COLO668 (cell line): ENCODE measurements around the gene CBARP.
"Not testable (repeated sequence)": the region's sequence is repeated elsewhere in the genome, so short reads cannot be mapped to it uniquely, and the experiment has no call there.

Source experiments
- DNase-seq: peaks from one replicate; lab custom pipeline; 2025; ENCODE audit not compliant: unreplicated experiment; lab: John Stamatoyannopoulos, UW

CBARP gene

GRCh38 chr19:1216756-1217155 is 21.0 kb downstream of the CBARP start:
- DNase-seq = no peak

DNA sequence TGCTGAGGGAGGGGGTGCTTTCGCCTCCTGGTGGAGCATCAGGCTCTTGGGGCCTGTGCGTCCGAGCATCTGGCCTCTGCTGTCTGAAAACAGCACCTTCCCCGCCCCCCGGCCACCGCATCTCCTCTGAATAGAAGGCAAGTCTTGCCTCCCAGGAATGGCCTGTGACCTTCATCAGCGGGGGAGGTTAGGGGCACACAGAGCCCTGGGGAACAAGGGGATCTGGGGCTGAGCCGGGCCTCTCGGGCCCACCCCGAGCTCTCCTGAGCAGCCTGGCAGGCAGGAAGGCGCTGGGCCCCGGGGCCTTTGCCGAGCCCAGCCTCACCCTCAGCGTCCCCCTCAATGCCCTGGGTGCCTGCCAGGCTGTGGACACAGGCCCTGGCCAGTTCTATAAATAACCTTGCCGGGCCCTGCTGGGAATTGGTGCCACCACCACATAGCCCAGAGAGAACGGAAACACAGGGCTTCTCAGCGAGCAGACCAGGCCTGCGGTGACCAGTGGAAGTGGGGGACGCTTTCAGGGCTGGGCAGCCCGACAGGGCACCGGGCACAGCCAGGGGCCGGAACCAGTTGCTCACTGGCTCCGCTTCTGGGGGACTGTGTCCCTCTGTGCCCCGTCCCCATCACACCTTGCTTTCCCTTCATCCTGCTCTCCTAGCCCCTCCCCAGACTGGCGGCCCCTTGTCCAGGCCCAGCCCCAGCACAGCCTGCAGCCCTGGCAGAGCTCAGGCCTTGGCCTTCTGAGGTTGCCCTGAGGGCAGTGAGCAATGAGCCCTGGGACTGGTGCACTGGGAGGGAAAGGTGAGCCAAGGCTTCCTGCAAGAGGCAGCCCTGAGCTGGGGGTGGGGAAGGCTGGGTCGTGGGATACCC is 22.7 kb downstream of the CBARP start:
- no peak for DNase-seq

GRCh38 chr19:1214299-1214861 is 23.4 kb downstream of the CBARP start:
- no peak for DNase-seq

- DNase-seq = no peak
Observed at GRCh38 chr19:1213391-1214286, 24.2 kb downstream of the CBARP start.

DNA sequence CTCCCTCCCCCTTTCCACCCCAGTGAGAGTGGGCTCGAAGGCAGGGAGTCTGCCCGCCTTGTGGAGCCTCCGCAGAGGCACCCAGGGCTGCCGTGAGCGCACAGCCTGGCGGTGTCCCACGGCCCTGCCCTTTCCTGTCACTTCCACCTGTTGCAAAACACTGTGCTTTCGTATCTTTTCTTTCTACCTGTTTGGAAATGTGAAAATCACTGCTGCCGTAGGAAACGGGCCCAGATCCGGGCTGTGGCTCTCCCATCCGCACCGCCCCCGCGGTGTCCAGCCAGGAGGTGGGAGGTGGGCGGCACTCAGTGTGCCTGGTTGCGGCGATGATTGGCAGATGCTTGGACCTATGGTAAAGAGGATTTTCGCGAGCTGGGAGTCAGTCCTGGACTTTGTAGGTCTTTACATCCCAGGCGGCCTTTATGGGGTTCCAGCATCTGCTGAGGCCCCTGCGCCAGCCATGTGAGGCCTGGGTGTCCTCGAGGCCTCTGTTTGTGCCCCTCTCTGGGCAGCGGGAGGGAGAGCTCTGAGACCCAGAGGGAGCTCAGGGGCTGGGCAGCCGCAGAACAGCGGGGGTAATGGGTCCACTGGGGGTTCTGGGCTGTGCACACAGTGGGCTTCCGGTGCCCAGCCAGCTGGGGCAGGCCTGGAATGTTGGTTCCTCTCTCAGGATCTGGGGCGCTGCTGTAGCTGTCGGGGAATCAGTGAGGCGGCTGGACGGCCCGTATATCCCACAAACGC is 26.1 kb downstream of the CBARP start:
- no peak for DNase-seq

- DNase-seq = no peak
Observed at GRCh38 chr19:1210227-1210538, 27.6 kb downstream of the CBARP start.

DNA sequence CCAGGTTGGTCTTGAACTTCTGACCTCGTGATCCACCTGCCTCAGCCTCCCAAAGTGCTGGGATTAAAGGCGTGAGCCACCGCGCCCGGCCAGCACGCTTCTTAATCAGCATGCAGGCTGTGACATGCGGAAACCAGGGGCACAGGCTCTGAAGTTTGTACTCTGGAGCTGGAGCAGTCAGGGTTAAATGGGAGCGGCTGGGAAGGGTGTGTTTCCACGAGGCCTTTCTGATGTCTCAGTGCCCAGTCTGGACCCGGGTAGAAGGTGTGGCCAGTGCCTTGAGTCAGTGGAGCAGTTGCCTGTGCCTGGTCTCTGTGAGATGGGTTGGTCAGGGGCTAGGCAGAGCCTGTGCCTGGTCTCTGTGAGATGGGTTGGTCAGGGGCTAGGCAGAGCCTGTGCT is 29.0 kb downstream of the CBARP start:
- DNase-seq = not testable (repeated sequence)

GRCh38 chr19:1206864-1207450 is 30.8 kb downstream of the CBARP start:
- DNase-seq = peak; percentile 56

DNA sequence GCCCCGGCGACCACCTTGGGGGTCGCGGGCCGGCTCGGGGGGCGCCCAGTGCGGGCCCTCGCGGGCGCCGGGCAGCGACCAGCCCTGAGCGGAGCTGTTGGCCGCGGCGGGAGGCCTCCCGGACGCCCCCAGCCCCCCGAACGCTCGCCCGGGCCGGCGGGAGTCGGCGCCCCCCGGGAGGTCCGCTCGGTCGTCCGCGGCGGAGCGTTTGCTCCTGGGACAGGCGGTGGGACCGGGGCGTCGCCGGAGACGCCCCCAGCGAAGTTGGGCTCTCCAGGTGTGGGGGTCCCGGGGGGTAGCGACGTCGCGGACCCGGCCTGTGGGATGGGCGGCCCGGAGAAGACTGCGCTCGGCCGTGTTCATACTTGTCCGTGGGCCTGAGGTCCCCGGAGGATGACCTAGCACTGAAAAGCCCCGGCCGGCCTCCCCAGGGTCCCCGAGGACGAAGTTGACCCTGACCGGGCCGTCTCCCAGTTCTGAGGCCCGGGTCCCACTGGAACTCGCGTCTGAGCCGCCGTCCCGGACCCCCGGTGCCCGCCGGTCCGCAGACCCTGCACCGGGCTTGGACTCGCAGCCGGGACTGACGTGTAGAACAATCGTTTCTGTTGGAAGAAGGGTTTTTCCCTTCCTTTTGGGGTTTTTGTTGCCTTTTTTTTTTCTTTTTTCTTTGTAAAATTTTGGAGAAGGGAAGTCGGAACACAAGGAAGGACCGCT is 31.5 kb downstream of the CBARP start:
- peak; percentile 32 for DNase-seq

DNA sequence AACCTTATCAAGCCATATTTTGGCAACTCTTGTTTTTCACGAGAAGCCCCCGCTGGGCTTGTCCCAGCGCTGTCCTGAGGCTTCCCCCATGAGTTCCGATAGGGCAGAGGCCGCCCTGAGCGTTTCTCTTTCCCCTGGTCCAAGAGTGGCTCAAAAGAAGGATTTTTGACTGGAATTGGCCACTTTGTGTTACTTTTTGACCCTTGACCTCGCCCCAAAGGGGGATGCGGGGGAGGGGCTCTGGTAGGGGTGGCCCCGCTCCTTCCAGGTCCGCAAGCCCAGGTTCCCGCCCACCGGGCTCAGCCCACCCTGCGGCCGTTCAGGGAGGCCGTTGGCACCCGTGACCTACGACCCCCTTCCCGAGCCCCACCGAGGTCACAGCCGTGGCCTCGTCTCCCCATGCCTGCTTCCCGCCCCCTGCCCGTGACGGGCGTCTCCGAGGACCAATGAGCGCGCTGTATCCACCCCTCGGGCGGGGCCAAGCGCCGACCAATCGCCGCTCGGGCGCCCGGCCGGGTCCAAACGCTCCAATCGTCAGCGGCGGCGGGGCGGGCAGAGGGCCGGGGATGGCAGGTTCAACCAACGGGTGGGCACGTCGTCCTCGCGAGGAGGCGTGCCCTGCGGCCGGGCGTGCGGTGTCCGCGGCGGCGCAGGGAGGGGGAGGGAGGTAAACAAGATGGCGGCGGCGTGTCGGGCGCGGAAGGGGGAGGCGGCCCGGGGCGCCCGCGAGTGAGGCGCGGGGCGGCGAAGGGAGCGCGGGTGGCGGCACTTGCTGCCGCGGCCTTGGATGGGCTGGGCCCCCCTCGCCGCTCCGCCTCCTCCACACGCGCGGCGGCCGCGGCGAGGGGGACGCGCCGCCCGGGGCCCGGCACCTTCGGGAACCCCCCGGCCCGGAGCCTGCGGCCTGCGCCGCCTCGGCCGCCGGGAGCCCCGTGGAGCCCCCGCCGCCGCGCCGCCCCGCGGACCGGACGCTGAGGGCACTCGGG is 32.4 kb downstream of the CBARP start, which contains the start of gene STK11:
STK11 (plus strand) TSS at position 665 of the 986 bp plus-strand sequence. CDS start 1,136 bp downstream, outside the sequence.
- peak; percentile 99 for DNase-seq

DNA sequence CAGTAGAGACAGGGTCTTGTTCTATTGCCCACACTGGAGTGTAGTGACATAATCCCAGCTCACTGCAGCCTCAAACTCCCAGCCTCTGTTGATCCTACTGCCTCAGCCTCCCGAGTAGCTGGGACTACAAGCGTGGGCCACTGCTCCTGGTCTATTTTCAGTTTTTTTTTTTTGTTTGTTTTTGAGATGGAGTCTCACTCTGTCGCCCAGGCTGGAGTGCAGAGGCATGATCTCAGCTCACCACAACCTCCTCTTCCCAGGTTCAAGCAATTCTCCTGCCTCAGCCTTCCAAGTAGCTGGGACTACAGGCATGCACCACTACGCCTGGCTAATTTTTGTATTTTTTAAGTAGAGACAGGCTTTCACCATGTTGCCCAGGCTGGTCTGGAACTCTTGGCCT is 37.2 kb downstream of the CBARP start:
- DNase-seq = not testable (repeated sequence)

GRCh38 chr19:1199531-1199930 is 38.3 kb downstream of the CBARP start:
- DNase-seq = no peak

DNA sequence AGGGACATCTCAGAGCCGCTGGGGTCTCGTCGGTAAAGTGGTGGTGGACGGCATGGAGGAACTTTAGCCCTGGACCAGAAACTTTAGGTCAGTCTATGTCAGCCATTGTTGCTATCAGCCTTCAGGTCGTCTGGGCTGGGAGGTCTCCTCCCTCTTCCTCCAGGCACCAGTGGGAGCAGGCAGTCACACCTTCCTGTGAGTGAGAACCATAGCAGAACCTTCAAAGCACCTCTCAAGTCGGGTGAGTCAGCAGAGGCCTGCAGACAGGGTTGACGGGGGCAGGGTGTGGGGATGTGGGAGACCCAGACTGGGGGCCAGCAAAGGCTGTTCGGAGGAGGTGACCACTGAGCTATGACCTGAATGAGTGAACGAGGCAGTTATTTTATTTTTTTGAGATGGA is 48.4 kb downstream of the CBARP start:
- DNase-seq = no peak

DNA sequence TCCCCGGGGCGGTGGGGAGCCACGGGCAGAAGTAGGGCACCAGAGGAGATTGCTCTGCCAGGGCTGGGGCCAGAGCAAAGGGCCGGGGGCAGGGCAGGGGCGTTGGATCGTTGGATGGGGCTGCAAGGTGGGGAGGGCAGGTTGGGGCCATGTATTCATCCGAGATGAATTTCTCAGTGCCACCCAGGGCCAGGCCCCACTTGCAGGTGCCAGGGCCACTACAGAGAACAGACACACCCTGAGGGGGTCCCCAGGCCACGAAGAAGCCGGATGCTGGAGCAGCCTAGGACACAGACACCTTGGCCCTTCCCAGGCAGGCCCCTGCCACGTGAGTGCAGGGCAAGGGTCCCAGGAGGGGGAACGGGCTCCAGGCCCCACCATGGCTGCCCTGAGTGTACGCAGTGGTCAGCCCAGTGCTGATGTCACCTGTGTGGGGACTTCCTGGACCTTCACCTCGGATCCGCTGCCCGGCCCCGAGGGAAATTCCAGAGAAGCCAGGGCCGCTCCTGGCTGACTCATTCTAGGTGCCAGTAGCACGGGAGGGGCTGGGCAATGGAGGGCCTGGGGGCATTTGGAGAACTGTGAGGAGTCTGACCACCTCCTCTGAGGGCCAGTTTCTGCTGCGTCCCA is 54.1 kb downstream of the CBARP start:
- peak; percentile 38 for DNase-seq

GRCh38 chr19:1182727-1183126 is 55.1 kb downstream of the CBARP start:
- DNase-seq = no peak

GRCh38 chr19:1182068-1182467 is 55.7 kb downstream of the CBARP start:
- no peak for DNase-seq

DNA sequence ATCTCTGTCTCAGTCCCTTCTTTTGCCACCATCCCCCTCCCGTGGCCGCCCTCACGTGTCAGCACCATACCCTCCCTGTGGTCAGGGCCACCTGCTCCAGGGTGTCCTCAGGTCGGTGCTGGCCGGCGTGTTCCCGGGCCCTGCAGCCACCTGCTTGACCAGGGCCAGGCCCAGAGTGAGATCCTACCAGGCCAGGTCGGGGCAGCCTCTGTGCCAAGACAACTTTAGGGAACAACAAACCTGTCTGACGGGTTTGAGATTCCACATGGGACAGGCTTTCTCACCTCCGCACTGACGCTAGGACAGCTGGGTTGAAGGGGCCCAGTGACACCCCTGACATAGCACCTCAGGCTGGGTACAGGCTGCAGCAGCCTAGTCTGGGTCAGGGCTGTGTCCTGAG is 56.2 kb downstream of the CBARP start:
- peak; percentile 44 for DNase-seq
